NCI-H1417 (cell line): ENCODE data around the gene RXRA.

Experiments used
- DNase-seq, 3 experiments: peaks; one replicate each; lab custom pipeline; 2025; lab: John Stamatoyannopoulos, UW

RXRA gene

GRCh38 chr9:134400283-134400682, 74.0 kb downstream of the RXRA start:
- no peak for DNase-seq

DNA sequence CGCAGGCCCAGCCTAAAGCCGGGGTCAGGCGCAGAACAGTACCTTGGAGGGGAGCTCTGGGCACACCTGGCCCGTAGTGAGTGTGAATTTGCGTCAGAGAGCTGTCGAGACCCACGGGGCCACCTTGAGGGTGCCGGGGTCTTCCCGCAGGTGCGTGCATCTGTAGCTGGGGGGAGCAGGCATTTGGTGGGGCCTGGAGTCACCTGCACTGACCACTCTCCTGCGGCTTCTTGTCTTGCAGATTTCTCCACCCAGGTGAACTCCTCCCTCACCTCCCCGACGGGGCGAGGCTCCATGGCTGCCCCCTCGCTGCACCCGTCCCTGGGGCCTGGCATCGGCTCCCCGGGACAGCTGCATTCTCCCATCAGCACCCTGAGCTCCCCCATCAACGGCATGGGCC, 75.1 kb downstream of the RXRA start:
- DNase-seq, result no peak

DNA sequence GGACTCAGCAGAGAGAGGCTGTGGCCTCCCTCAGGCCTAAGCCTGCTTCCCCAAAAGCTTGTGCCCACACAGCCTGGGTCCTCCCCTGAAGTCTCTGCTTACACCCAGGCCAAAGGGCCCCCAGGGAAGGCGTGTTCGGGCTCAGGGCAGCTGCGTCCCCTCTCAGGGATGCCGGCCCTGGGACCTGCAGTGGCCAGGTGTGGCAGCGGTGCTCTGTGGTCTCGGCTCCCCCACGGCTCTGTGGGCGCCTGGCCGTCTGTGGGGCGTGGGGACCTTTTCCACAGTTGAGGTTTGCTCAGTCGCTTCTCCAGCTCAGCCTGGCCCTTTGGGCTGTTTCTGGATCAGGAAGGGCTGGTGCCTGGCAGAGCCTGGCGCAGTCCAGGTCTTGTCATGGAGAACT, 75.9 kb downstream of the RXRA start:
- no peak for DNase-seq

DNA sequence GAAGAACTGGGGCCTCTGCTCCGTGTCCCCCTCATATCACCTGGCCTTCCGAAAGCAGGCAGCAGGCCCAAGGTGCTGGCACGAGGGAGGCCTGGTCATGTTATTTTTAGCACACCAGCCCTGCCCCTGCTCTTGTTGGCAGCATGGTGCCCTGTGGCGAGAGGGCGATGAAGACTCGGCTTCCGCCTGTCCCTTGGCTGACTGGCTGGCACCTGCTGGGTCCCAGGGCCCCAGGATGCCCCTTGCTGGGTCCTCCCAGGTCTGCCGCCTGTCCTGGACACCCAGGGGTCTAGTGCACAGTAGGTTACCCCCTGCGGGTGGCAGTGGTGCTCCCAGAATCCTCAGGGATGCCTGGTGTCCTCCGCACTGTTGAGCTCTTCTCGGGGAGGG, 77.0 kb downstream of the RXRA start:
- DNase-seq, result no peak

DNA sequence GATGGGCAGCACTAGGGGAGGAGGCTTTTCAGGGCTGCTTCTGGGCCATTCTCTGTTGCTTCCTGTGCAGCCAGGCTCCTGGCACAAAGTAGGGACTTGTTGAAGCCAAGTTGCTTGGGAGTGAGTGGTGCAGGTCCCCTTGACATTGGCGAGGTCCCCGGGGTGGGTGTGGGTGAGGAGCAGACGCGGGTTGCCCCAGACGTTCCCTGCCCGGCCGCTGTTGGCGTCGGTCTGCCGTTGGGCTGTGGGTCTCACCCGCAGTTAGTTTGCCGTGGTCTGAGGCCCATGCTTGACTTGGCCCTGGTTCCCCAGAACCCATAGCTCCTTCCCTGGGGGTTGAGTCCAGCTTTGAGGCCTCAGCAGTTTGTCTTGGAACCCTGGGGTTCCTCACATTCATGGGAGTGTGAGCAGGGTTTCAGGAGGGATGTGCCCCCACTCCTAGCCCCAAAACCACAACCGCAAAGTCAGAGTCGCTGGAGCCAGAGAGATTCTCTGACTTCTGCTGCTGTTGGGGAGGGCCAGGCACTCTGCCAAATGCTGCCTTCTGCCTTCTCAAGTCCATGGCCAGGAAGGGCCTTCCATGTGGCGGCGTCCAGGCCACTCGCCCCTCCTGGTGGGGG, 77.5 kb downstream of the RXRA start:
- no peak for DNase-seq

GRCh38 chr9:134404376-134405358, 78.4 kb downstream of the RXRA start:
- no peak for DNase-seq

DNA sequence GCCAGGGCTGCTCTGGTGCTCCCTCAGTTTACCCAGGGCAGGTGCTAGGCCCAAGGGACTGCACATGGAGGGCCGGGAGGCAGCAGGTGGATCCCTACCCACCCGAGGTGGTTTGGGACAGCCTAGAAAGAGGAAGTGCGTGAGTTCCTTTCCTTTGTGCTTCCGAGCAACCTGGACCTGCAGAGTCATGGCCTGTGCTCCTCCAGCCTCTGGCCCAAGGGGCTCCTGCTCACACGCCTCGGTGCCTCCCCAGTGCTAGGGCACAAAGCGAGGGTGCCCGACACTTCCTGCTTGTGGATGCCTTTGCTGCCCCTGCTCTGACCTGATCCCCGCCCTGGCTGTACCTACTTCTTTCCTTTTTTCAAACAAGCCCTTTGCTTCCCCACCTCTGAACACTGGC, 79.3 kb downstream of the RXRA start:
- no peak for DNase-seq

- DNase-seq, result peak; percentile 43 to 81 (median 75)
Observed at GRCh38 chr9:134406366-134407120, 80.3 kb downstream of the RXRA start.

GRCh38 chr9:134407121-134407779, 81.0 kb downstream of the RXRA start:
- peak; percentile 54 to 95 (median 87) for DNase-seq

DNA sequence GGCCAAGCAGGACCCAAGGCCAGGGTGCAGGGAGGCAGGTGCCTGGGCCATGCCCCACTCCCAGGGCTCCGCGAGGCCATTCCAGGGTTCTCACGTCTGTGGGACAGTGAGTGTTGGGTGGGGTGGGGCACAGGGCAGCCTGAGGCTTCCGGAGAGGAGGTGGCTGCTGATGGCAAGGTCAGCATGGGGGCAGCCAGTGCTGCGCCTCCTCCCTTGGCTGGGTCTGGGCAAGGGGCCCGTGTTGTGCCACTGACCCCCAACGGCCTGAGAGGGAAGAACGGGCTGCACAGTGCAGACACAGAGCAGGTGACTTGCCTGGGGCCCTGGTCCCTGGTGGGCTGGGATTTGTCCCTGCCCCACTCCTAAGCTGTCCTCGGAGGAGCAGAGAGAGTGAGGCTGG, 82.1 kb downstream of the RXRA start:
- no peak for DNase-seq

DNA sequence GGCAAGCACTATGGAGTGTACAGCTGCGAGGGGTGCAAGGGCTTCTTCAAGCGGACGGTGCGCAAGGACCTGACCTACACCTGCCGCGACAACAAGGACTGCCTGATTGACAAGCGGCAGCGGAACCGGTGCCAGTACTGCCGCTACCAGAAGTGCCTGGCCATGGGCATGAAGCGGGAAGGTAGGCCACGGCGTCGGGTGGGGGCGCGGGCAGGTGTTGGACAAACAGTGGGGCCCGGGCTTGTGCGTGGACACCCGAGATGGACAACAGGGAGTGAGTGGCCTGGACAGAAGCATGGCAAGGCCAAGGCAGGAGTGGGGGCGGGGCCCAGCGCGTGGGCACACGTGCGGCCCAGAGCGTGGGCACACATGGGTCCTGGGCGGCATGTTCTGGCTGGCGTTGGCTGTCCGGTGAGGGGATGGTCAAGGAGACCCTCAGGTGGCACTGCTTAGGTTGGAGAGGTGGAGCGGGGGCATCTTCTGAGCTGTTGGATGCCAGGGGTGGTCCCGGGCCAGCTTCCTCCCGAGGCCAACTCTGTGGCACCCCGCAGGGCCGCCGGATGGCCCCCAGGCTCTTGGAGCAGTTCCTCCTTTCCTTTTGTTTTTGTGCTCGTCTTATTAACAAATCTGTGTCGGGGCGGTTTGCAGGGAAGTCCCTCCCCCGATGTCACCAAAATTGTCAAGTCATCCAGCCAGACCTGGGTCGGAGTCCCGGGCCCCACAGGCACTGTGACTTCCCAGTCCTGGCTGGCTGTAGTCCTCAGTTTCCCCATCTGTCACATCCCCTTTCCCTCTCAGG, 82.9 kb downstream of the RXRA start:
- no peak for DNase-seq

DNA sequence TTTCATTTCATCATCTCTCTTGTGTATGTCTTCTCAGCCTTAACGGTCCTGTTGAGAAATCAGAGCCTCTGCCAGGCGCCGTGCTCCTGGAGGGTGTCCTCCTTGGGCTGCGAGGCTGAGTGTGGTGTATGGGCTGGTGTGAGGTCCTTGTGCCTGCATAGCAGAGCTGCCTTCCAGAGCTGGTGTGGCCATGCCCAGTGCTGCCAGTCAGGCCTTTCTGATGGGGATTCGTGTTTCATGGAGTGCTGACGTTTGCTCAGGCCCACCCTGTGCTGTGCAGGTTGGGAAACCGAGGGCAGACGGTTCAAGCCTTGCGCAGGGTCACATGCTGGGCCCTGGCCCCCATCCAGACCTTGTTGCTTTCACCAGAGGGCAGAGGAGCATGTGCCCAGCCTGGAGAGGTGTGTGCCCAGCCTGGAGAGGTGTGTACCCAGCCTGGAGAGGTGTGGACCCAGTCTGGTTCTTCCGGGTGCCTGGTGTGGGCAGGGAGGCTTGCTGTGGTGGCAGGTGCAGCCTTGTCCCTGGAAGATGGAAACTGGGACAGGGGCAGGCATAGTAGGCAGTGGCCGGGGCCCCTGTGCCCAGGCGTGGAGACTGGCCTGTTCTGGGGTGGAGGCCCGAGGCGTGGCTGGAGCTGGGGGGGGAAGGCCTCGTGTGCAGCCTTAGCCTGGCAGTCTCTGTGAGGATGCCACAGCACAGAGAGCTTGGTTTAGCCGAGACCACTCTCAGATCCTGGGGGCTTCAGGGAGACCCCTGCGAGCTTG, 84.0 kb downstream of the RXRA start:
- DNase-seq, result peak in 1 of 3 experiments; percentile 24

DNA sequence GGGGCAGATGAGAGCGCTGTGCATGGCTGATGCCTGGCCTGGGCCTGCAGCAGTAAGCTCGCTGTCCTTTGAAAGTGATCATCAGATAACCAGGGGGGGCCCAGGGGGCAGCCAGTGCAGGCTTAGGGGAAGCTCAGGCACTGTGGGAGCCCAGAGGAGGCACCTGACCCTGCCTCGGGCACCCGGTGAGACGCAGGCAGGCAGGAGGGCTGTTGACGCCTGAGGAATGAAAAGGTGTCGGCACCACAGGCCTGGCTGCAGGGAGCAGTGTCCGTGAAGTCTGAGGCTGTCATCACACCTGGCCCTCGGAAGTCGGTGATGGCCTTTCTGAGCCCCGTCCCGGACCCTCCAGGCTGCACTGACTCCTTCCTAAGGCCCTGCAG, 84.6 kb downstream of the RXRA start:
- DNase-seq, result peak in 1 of 3 experiments; percentile 27

DNA sequence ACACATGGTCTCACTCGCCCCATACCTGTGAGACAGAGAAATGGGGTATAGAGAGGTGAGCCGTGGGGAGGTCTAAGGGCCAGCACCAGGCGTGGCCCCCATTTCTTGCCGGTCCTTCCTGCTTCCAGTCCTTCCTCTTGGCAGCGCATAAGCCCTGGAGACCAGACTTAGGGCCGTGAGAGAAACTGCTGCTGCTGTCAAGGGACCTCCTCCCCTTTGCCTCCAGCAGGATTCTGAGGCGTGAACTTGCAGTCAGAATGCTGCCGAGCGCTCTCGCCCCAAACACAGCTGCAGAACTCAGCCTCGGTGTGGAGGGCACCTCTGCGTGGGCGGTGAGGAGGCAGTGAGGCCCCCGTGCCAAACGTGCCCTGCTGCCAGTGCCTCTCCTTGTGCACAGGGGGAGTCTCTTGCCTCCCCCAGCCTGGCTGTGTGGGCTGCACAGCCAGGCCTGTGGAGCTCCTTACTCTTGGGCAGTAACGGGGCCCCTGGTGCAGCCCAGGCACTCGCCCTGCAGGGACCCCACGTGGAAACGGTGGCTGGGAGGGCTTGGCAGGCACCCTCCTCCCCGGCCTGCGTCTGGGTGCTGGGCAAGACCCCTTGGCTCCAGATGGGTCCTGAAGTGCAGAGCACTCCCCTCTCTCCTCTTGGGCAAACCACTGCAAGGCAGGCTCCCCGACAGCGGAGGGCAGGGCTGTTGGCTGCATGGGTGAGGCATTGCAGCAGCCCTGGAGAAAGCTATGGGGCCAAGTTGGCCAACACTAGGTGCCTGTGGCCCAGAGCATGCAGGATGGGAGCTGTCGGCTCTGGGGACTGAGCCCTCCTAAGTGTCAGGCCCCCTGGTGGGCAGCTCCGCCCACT, 85.4 kb downstream of the RXRA start:
- DNase-seq, result peak in 1 of 3 experiments; percentile 21

DNA sequence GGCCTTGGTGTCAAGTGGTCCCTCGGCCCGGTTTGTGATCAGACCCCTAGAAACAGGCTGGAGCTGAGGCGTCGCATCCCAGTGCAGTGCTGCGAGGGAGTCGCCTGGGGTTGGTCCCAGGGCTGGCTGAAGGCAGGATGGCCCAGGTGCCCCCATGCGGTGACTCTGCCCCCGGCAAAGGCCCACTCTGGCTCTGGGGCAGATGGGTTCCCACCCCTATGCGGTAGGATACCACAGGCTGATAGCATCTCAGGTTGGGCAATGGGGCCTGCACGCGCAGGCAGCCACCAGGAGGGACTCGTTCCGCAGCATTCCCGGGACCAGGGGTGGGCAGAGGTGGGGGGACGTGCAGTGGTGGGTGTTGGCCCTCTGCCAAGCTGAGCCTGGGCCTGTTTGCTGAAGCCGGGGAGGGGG, 86.0 kb downstream of the RXRA start:
- peak in 1 of 3 experiments; percentile 49 for DNase-seq

DNA sequence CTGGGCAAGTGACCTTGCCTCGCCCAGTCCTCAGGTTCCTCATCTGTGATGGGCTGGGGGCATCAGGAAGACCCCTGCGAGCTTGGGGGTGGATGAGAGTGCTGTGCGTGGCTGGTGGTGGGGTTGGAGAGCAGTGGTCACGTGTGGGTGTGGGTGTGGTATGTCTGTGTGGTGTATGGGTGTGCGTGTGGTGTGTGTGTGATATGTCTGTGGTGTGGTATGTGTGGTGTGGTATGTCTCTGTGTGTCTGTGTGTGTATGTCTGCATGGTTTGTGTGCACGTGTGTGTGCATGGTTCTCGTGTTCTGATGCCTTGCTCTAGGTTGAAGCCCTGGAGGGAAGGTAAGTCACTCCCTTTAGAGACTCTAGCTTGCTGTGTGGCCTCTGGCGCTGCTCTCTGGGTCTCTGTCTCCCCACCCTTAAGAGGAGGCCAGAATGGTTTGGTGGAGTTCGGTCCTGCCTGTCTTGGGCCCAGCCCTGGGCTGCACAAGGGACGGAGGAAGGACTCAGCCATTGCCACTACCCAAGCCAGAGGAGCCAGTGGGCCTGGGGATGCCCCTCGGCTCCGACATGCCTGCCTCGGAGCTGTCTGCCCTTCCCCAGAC, 87.0 kb downstream of the RXRA start:
- no peak for DNase-seq

DNA sequence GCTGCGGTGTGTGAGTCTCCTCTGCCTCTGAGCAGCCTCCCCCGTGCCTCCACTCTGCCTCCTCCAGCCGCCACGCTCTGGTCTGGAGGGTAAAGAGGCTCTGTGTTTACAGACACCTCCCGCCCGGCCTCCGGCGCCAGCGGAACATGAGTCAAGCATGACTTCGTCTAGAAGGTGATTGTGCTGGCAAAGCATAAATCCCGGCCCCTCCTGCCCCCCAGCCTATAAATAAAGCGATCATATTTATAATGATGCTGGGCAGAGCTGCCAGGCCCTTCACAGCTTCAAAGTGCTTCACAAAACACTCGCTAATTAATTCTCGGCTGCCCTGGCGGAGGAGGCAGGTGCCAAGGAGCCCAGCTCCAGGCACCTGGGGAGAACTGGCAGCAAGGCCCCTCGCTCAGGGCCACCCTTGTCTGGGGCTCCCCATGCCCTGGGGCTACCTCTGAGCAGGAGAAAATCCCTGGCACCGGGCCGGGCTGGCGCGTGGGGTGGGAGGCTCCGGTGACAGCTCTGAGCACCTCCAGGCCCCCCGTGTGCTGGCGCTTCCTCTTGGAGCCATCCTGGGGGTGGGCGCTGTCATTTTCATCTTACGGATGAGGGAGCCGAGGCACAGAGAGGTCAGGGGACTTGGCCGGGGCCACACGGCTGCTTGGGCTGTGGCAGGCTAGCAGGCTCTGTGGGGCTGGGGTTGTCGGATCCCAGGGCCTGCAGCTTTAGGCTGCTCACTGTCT, 87.8 kb downstream of the RXRA start:
- peak; percentile 86 to 100 (median 99) for DNase-seq

DNA sequence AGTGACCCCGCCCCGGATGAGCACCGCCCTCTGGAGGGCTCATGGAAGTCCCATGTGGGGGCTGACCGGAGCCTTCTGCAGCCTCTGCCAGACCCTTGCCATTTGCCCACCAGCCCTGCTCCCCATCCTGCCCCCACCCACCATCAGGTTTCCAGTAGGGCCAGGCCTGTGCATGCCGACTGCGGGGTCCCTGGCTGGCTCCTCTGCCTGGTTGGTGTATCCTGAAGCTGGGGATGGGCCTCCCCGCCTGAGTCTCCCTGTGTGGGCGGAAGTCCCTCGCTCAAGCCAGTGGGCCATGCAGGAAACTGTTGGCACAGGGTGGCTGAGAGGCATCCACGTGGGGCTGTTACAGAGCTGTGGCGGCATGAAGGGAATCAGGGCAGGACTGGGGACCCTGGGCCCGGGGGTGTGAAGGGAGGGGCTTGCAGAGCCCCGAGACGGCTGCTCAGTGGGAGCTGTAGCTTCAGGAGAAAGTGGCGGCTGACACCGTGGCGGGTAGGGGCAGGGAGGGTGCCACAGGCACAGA, 88.7 kb downstream of the RXRA start:
- DNase-seq, result peak in 1 of 3 experiments; percentile 19
